K562 (cell line): ENCODE data around the gene CNPPD1. TPM values are rescaled to one million over a fixed set of nuclear protein-coding genes. Genes with fewer than 3 reads are reported as not detected.

ENCODE experiments used
- ATF1 ChIP-seq, 2 experiments: fragments of 450-650 bp in 1 of 2; IDR thresholded peaks; 2 replicates each; pipeline ENCODE4 v1.6.1; 2016; ENCODE audit warnings: missing compliant biosample characterization in 1 of 2, missing genetic modification characterization in 1 of 2
- BRCA1 ChIP-seq, 2 experiments: fragments of 450-650 bp in 1 of 2; sonication (generic) in 1 of 2; formaldehyde crosslinking in 1 of 2; IDR thresholded peaks; 2 replicates each; pipeline versions ENCODE4 v1.5.0 to v1.6.1; 2017 to 2020; ENCODE audit warnings: mild to moderate bottlenecking in 1 of 2, missing genetic modification reagents in 1 of 2
- CAMTA2 ChIP-seq: fragments of 250-450 bp; sonication (Bioruptor Pico); conservative IDR thresholded peaks from 2 replicates; pipeline ENCODE4 v1.5.1; 2022
- CREB1 ChIP-seq, 2 experiments: sonication (generic) in 1 of 2; formaldehyde crosslinking in 1 of 2; IDR thresholded peaks; 2 replicates each; pipeline versions ENCODE4 v1.6.1 to v1.8.0; 2012 to 2022; ENCODE audit warnings: inconsistent platforms in 1 of 2, mild to moderate bottlenecking in 1 of 2, missing genetic modification reagents in 1 of 2, moderate library complexity in 1 of 2
- GTF2E2 ChIP-seq: fragments of 200-800 bp; sonication (Bioruptor generic); IDR thresholded peaks from 2 replicates; pipeline ENCODE4 v1.6.1; 2016; ENCODE audit warnings: missing genetic modification characterization, missing compliant biosample characterization
- HDAC1 ChIP-seq, 2 experiments: fragments of 450-650 bp; IDR thresholded peaks; 2 replicates each; pipeline ENCODE4 v1.6.1; 2016 to 2017; ENCODE audit warnings: inconsistent platforms in 1 of 2, mild to moderate bottlenecking in 1 of 2, moderate library complexity in 1 of 2
- JUN ChIP-seq, 2 experiments: sonication (generic) in 1 of 2; formaldehyde crosslinking in 1 of 2; IDR thresholded peaks; 2 replicates each; pipeline versions ENCODE4 v1.6.1 to v1.8.0; 2012 to 2022; ENCODE audit warnings: borderline replicate concordance in 2 of 2, mild to moderate bottlenecking in 2 of 2, improper control_type of control experiment in 1 of 2, low read depth in 1 of 2, low read length in 1 of 2, missing genetic modification reagents in 1 of 2
- JUNB ChIP-seq: fragments of 450-650 bp; formaldehyde crosslinking; conservative IDR thresholded peaks from 2 replicates; pipeline ENCODE4 v1.4.0; 2020; ENCODE audit warnings: mild to moderate bottlenecking
- JUND ChIP-seq, 2 experiments: IDR thresholded peaks; 2 replicates in 1 of 2; 3 replicates in 1 of 2; pipeline ENCODE4 v1.6.1; 2011; ENCODE audit warnings: borderline replicate concordance in 2 of 2, low read depth in 2 of 2, low read length in 2 of 2, improper control_type of control experiment in 1 of 2, missing biosample characterization in 1 of 2, missing genetic modification characterization in 1 of 2, missing genetic modification reagents in 1 of 2
- NCOA1 ChIP-seq: fragments of 450-650 bp; IDR thresholded peaks from 2 replicates; pipeline ENCODE4 v1.6.1; 2016; ENCODE audit warnings: low read depth
- NFATC3 ChIP-seq: fragments of 450-650 bp; IDR thresholded peaks from 2 replicates; pipeline ENCODE4 v1.6.1; 2017; ENCODE audit warnings: mild to moderate bottlenecking
- ZNF140 ChIP-seq: fragments of 250-450 bp; sonication (Bioruptor Pico); IDR thresholded peaks from 2 replicates; pipeline ENCODE4 v1.8.0; 2021; ENCODE audit warnings: moderate library complexity, mild to moderate bottlenecking, inconsistent platforms
- ZNF764 ChIP-seq: fragments of 250-450 bp; sonication (Bioruptor Pico); IDR thresholded peaks from 2 replicates; pipeline ENCODE4 v1.4.0; 2020; ENCODE audit warnings: low read depth, mild to moderate bottlenecking, moderate library complexity
- polyA plus RNA-seq, 8 experiments: library from polyadenylated mRNA; depleted of rRNA in 4 of 8; stranded (reverse) in 5 of 8; unstranded in 3 of 8; fragments of >200 nt; fragmentation: Nextera tagmentation in 2 of 8; fragmentation: Illumina TruSeq in 1 of 8; extraction: Ambion mirVana in 2 of 8; extraction: Trizol in 1 of 8; gene quantifications; 2 replicates each; pipeline versions ENCODE4 v1.2.1 to v1.2.3, GENCODE V29; 2011 to 2014; ENCODE audit warnings: inconsistent platforms in 1 of 8, missing spikeins in 1 of 8
- total RNA-seq, 7 experiments: library from RNA; depleted of rRNA in 6 of 7; stranded (reverse); fragments of >200 nt in 6 of 7; fragmentation: Illumina TruSeq in 2 of 7; extraction: Trizol in 2 of 7; gene quantifications; 2 replicates each; pipeline versions ENCODE4 v1.2.1 to v1.2.3, GENCODE V29; 2011 to 2021; ENCODE audit warnings: low replicate concordance in 1 of 7
- TF ChIP-seq, protein P1 (sequence below), 2 experiments: IDR thresholded peaks; 2 replicates each; pipeline ENCODE4 v1.6.1; 2011; ENCODE audit warnings: borderline replicate concordance in 1 of 2, control low read depth in 1 of 2, low read depth in 1 of 2, low read length in 1 of 2, mild to moderate bottlenecking in 1 of 2, mixed read lengths in 1 of 2, moderate library complexity in 1 of 2; ENCODE audit not compliant: insufficient read depth in 1 of 2, insufficient read length in 1 of 2, poor library complexity in 1 of 2, severe bottlenecking in 1 of 2; ENCODE audit errors: extremely low read depth in 1 of 2

Gene CNPPD1
- total and polyA plus RNA-seq, 9 of the 15 experiments (the other 6 are each of a cell fraction or from before 2014, with no cell fraction given), result 9.9 to 53.5 (median 27.0) TPM

GRCh38 chr2:219125225-219125885 is 51.4 kb downstream of the CNPPD1 start (continued):
- TF ChIP-seq, protein P1, sequence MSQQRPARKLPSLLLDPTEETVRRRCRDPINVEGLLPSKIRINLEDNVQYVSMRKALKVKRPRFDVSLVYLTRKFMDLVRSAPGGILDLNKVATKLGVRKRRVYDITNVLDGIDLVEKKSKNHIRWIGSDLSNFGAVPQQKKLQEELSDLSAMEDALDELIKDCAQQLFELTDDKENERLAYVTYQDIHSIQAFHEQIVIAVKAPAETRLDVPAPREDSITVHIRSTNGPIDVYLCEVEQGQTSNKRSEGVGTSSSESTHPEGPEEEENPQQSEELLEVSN (IDR thresholded peaks at IDR 0.05; ENCODE audit: borderline replicate concordance in 1 of 2, extremely low read depth in 1 of 2, insufficient read depth in 1 of 2, insufficient read length in 1 of 2, low read depth in 1 of 2, low read length in 1 of 2, poor library complexity in 1 of 2, severe bottlenecking in 1 of 2), result peak in 1 of 2 experiments; percentile 41
- TF ChIP-seq JUND (IDR thresholded peaks at IDR 0.05; ENCODE audit: borderline replicate concordance, low read depth, low read length) (peak; percentile 76), JUND (tag; IDR thresholded peaks at IDR 0.05; ENCODE audit: borderline replicate concordance, low read depth, low read length) (peak; percentile 60; the same call in 2 of the 3 replicates), ZNF764 (no peak), HDAC1 (IDR thresholded peaks at IDR 0.05) (0 out of 4 replicates have a peak, but pooled peaks of 1 of the 2 experiments have one; percentile 26), GTF2E2 (tag) (no peak), ZNF140 (CRISPR knock-in tag) (no peak), NCOA1 (no peak), CAMTA2 (CRISPR knock-in tag) (no peak), BRCA1 (IDR thresholded peaks at IDR 0.05) (no peak), BRCA1 (CRISPR knock-in tag; IDR thresholded peaks at IDR 0.05) (no peak), NFATC3 (no peak), CREB1 (IDR thresholded peaks at IDR 0.05) (0 out of 2 replicates have a peak, but pooled peaks have one; percentile 46), CREB1 (CRISPR knock-in tag; IDR thresholded peaks at IDR 0.05) (no peak), JUN (IDR thresholded peaks at IDR 0.05; ENCODE audit: borderline replicate concordance, low read depth, low read length) (peak; percentile 68; the same call in 1 of the 2 replicates), JUN (CRISPR knock-in tag; IDR thresholded peaks at IDR 0.05; ENCODE audit: borderline replicate concordance) (no peak), JUNB (CRISPR knock-in tag) (no peak), ATF1 (CRISPR knock-in tag; IDR thresholded peaks at IDR 0.05) (no peak), ATF1 (tag; IDR thresholded peaks at IDR 0.05) (peak; percentile 58)
